AG10803 (cell line): ENCODE data around the gene DNAAF2.
A peak's percentile ranks its signal among the peaks of the same experiment; 100 is the strongest.

ENCODE experiments used
- DNase-seq: peaks from one replicate; pipeline ENCODE4 v3.0.0; 2010; ENCODE audit warnings: low read depth
- H3K4me3 ChIP-seq: 2 replicates; pipeline ENCODE4 v1.5.1; 2011; ENCODE audit warnings: mild to moderate bottlenecking, low read length, control low read depth
- CTCF ChIP-seq: conservative IDR thresholded peaks from 2 replicates; pipeline ENCODE4 v1.5.1; 2011; ENCODE audit warnings: mild to moderate bottlenecking, low read length, control low read depth, inconsistent platforms

DNAAF2 gene

GRCh38 chr14:49633640-49634546 lies 1.2 kb downstream of the DNAAF2 start:
- H3K4me3 ChIP-seq = peak overlapping the region; percentile 91
- peak; percentile 93 for DNase-seq
- peak; percentile 65 for TF ChIP-seq CTCF

- peak; percentile 15 for DNase-seq
These were observed 10.9 kb downstream of the DNAAF2 start for GRCh38 chr14:49623941-49624839.

GRCh38 chr14:49623387-49623786 lies 11.7 kb downstream of the DNAAF2 start:
- no peak for DNase-seq
- H3K4me3 ChIP-seq = peak overlapping the region; percentile 95
- no peak for TF ChIP-seq CTCF

More at GRCh38 chr14:49623941-49624839, 10.9 kb downstream of the DNAAF2 start:
- TF ChIP-seq CTCF = no peak
- H3K4me3 ChIP-seq = no peak overlapping the region

- TF ChIP-seq CTCF = no peak
- no peak for DNase-seq
- H3K4me3 ChIP-seq = peak overlapping the region; percentile 95
These were observed 12.9 kb downstream of the DNAAF2 start for GRCh38 chr14:49622022-49622607.

- H3K4me3 ChIP-seq = peak overlapping the region; percentile 95
- peak; percentile 68 for DNase-seq
- no peak for TF ChIP-seq CTCF
These were observed 13.7 kb downstream of the DNAAF2 start for GRCh38 chr14:49621114-49621881.

- peak; percentile 99 for DNase-seq
- TF ChIP-seq CTCF = peak; percentile 33
- peak within 1 kb of the TSS; percentile 95 for H3K4me3 ChIP-seq
These were observed 14.6 kb downstream of the DNAAF2 start, which contains the start of the genes MGAT2 and RPL36AL for GRCh38 chr14:49620182-49621113. Gene MGAT2 (plus strand): TSS chr14:49620799. CDS start chr14:49621269, 470 bp downstream. Gene RPL36AL (minus strand): TSS chr14:49620626. CDS start chr14:49619104, 1,522 bp downstream.
